H1 (cell line): ENCODE measurements around the gene PCDH9.

Experiments
- CTCF ChIP-seq, 3 experiments: IDR thresholded peaks; 1 replicate in 2 of 3; 2 replicates in 1 of 3; pipeline versions ENCODE4 v1.5.1 to v1.6.1; 2011; ENCODE audit warnings: low read length in 3 of 3, mild to moderate bottlenecking in 3 of 3, inconsistent platforms in 2 of 3, low read depth in 1 of 3, moderate library complexity in 1 of 3; ENCODE audit not compliant: insufficient read depth in 1 of 3; ENCODE audit errors: control extremely low read depth in 1 of 3
- EP300 ChIP-seq, 2 experiments: IDR thresholded peaks; 1 replicate in 1 of 2; 2 replicates in 1 of 2; pipeline ENCODE4 v1.6.1; 2011 to 2012; ENCODE audit warnings: low read depth in 2 of 2, low read length in 2 of 2, mild to moderate bottlenecking in 2 of 2, borderline replicate concordance in 1 of 2, inconsistent platforms in 1 of 2, moderate library complexity in 1 of 2
- RFX5 ChIP-seq: IDR thresholded peaks from 2 replicates; pipeline ENCODE4 v1.6.1; 2011; ENCODE audit warnings: low read depth, low read length, improper control_type of control experiment, borderline replicate concordance
- YY1 ChIP-seq: IDR thresholded peaks from 2 replicates; pipeline ENCODE4 v1.6.1; 2011; ENCODE audit warnings: low read depth, mild to moderate bottlenecking, low read length

- TF ChIP-seq YY1 (no peak), RFX5 (no peak), CTCF (IDR thresholded peaks at IDR 0.05; ENCODE audit: control extremely low read depth in 1 of 3, insufficient read depth in 1 of 3, low read depth in 1 of 3, low read length in 3 of 3) (no peak), EP300 (IDR thresholded peaks at IDR 0.05; ENCODE audit: borderline replicate concordance in 1 of 2, low read depth in 2 of 2, low read length in 2 of 2) (no peak)
These were observed 107.9 kb downstream of the PCDH9 start for GRCh38 chr13:67122251-67122650.
